IPS DF 6.9 (cell line): ENCODE measurements around the gene TLK1.

Source experiments
- DNase-seq: peaks from one replicate; pipeline ENCODE4 v3.0.0-alpha.2; 2013; ENCODE audit warnings: low read depth, low spot score
- H3K27ac ChIP-seq: one replicate; pipeline ENCODE4 v1.5.1; 2013; ENCODE audit warnings: low read length, control low read depth
- H3K27me3 ChIP-seq: 2 replicates; pipeline ENCODE4 v1.6.1; 2013; ENCODE audit warnings: mild to moderate bottlenecking, low read length; ENCODE audit not compliant: control insufficient read depth, insufficient read depth
- H3K36me3 ChIP-seq: 2 replicates; pipeline ENCODE4 v1.6.1; 2013; ENCODE audit warnings: low read length; ENCODE audit not compliant: control insufficient read depth, insufficient read depth
- H3K4me1 ChIP-seq: 2 replicates; pipeline ENCODE4 v1.6.1; 2013; ENCODE audit warnings: low read length; ENCODE audit not compliant: control insufficient read depth, insufficient read depth
- H3K4me3 ChIP-seq: 2 replicates; pipeline ENCODE4 v1.5.1; 2013; ENCODE audit warnings: mild to moderate bottlenecking, low read length
- H3K9me3 ChIP-seq: 2 replicates; pipeline ENCODE4 v1.6.1; 2013; ENCODE audit warnings: low read length, inconsistent platforms; ENCODE audit not compliant: control insufficient read depth, insufficient read depth
- WGBS: extraction: QIAGEN DNeasy Blood & Tissue Kit; methylation state at CpG from one replicate; pipeline ENCODE4 v1.1.7; 2013; ENCODE audit warnings: mixed read lengths, missing lambda C conversion rate; ENCODE audit not compliant: insufficient read length, insufficient coverage; 5-methylcytosine and 5-hydroxymethylcytosine counted together

TLK1 gene

GRCh38 chr2:170984079-170984478 lies 176.6 kb downstream of the TLK1 start:
- H3K4me1 ChIP-seq = no peaks in the 10 kb centered on the region
- no peak overlapping the region for H3K27ac ChIP-seq
- no peak for DNase-seq
- H3K27me3 ChIP-seq = no peaks in the 10 kb centered on the region
- no CpG with 5 or more reads among the region's 1 CpG for WGBS
- no peak overlapping the region for H3K4me3 ChIP-seq
- H3K9me3 ChIP-seq = no peaks in the 10 kb centered on the region
- peaks cover 2% of the 10 kb centered on the region; the same call in 1 of the 2 replicates for H3K36me3 ChIP-seq

- peaks cover 3% of the 10 kb centered on the region; the same call in 1 of the 2 replicates for H3K4me1 ChIP-seq
- H3K27me3 ChIP-seq = no peaks in the 10 kb centered on the region
- H3K4me3 ChIP-seq = no peak overlapping the region
- no peak for DNase-seq
- WGBS = no CpG with 5 or more reads among the region's 4 CpGs
- no peaks in the 10 kb centered on the region for H3K9me3 ChIP-seq
- H3K27ac ChIP-seq = no peak overlapping the region
- H3K36me3 ChIP-seq = no peaks in the 10 kb centered on the region
Observed at GRCh38 chr2:170975943-170976270, 184.8 kb downstream of the TLK1 start.

GRCh38 chr2:170975127-170975942 lies 185.4 kb downstream of the TLK1 start:
- no peaks in the 10 kb centered on the region for H3K36me3 ChIP-seq
- H3K27ac ChIP-seq = no peak overlapping the region
- no peak overlapping the region for H3K4me3 ChIP-seq
- no peak for DNase-seq
- WGBS = no CpG with 5 or more reads among the region's 17 CpGs
- no peaks in the 10 kb centered on the region for H3K9me3 ChIP-seq
- H3K4me1 ChIP-seq = peaks cover 3% of the 10 kb centered on the region; the same call in 1 of the 2 replicates
- H3K27me3 ChIP-seq = no peaks in the 10 kb centered on the region

DNA sequence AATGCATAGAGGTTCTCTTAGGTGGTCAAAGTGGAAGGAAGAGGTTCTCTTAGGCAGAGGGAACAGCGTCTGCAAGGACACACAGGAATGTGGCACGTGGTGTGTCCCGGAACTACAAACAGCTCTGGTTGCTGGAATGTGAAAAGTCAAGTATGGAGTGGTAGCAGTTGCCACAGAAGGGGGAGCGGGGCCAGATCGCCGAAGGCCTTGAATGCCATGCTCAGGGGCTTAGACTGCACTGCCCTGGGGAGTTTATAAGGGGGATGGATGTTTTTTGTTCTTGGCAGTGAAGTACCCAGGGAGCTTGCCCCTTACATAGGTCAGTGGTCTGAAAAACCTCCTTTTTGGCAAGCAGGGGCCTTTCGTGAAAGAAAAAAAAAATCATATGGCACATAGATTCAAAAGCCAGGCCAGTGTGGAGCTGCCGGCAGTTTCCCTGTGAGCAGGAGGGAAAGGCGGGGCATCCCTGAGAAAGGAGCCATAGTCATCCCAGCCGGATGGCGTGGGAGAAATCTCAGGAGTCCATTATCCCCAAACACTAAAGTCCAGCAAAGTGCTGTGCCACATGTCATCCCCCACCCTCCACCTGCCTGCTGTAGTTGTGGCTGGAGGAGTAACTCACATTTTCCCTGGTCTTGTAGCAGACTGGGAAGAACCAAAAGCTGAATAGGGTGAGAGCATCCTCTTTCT lies 186.2 kb downstream of the TLK1 start:
- H3K4me1 ChIP-seq = peaks cover 3% of the 10 kb centered on the region; the same call in 1 of the 2 replicates
- DNase-seq = no peak
- WGBS = no CpG with 5 or more reads among the region's 11 CpGs
- no peak overlapping the region for H3K4me3 ChIP-seq
- H3K36me3 ChIP-seq = no peaks in the 10 kb centered on the region
- H3K27me3 ChIP-seq = no peaks in the 10 kb centered on the region
- H3K9me3 ChIP-seq = no peaks in the 10 kb centered on the region
- H3K27ac ChIP-seq = no peak overlapping the region

GRCh38 chr2:170973492-170974303 lies 187.0 kb downstream of the TLK1 start:
- H3K4me1 ChIP-seq = peaks cover 3% of the 10 kb centered on the region; the same call in 1 of the 2 replicates
- no peaks in the 10 kb centered on the region for H3K36me3 ChIP-seq
- H3K27ac ChIP-seq = no peak overlapping the region
- H3K9me3 ChIP-seq = no peaks in the 10 kb centered on the region
- no peaks in the 10 kb centered on the region for H3K27me3 ChIP-seq
- WGBS = no CpG with 5 or more reads among the region's 67 CpGs
- peak overlapping the region; percentile 34; the same call in 1 of the 2 replicates for H3K4me3 ChIP-seq
- DNase-seq = peak; percentile 27

GRCh38 chr2:170973225-170973491 lies 187.5 kb downstream of the TLK1 start:
- Histone ChIP-seq H3K36me3 (no peaks in the 10 kb centered on the region), H3K27ac (no peak overlapping the region), H3K27me3 (no peaks in the 10 kb centered on the region), H3K4me3 (peak overlapping the region; percentile 26; the same call in 1 of the 2 replicates), H3K9me3 (no peaks in the 10 kb centered on the region), H3K4me1 (peaks cover 3% of the 10 kb centered on the region; the same call in 1 of the 2 replicates)
- WGBS = 100% methylated on average over 1 of the region's 12 CpGs
- DNase-seq = no peak

GRCh38 chr2:170972296-170973224 lies 188.1 kb downstream of the TLK1 start:
- Histone ChIP-seq H3K27me3 (no peaks in the 10 kb centered on the region), H3K36me3 (no peaks in the 10 kb centered on the region), H3K27ac (no peak overlapping the region), H3K9me3 (no peaks in the 10 kb centered on the region), H3K4me1 (peaks cover 3% of the 10 kb centered on the region; the same call in 1 of the 2 replicates), H3K4me3 (no peak overlapping the region)
- DNase-seq = no peak
- WGBS = no CpG with 5 or more reads among the region's 20 CpGs

GRCh38 chr2:170971071-170971470 lies 189.6 kb downstream of the TLK1 start:
- no peak for DNase-seq
- no peaks in the 10 kb centered on the region for H3K9me3 ChIP-seq
- H3K4me1 ChIP-seq = peaks cover 3% of the 10 kb centered on the region; the same call in 1 of the 2 replicates
- no CpG with 5 or more reads among the region's 3 CpGs for WGBS
- no peak overlapping the region for H3K4me3 ChIP-seq
- H3K27ac ChIP-seq = no peak overlapping the region
- peaks cover 7% of the 10 kb centered on the region; the same call in 1 of the 2 replicates for H3K36me3 ChIP-seq
- no peaks in the 10 kb centered on the region for H3K27me3 ChIP-seq

DNA sequence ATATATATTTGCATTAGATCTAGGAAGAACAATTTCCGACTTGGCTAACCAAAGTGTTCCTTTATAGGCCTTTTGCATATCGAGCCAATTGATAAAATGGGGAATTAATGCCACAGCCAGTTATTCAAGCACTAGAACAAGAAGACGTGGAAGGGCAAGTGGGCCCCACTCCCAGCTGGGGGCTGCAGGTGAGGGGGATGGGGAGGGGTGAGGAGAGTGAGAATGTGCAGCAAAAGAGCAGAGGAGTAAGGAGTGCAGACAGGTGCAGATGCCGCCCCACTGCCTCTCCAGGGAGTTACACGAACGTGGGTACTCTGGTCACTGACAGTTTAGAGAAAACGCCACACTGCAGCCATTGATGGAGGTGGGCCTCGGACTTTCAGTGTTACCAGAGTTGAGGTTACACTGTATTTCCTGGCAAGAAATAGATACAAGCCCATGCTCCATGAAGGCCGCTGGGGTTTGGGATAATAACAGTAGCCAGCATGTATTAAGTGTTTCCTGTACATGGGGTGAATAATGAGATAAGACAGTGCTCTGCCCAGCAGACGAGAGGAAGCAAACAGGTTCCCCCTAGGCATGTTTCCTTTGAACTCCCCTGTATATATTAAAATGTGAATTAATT lies 190.7 kb downstream of the TLK1 start:
- H3K4me3 ChIP-seq = no peak overlapping the region
- peaks cover 14% of the 10 kb centered on the region; the same call in 1 of the 2 replicates for H3K36me3 ChIP-seq
- no CpG with 5 or more reads among the region's 10 CpGs for WGBS
- peaks cover 1% of the 10 kb centered on the region; the same call in 1 of the 2 replicates for H3K4me1 ChIP-seq
- H3K27me3 ChIP-seq = no peaks in the 10 kb centered on the region
- DNase-seq = no peak
- H3K9me3 ChIP-seq = no peaks in the 10 kb centered on the region
- H3K27ac ChIP-seq = no peak overlapping the region
